Transverse colon (tissue), 4 donors: ENCODE data around the gene USP17L29. TPM values are rescaled to one million over a fixed set of nuclear protein-coding genes. Genes with fewer than 3 reads are reported as not detected.
"Not testable (repeated sequence)": the region's sequence is repeated elsewhere in the genome, so short reads cannot be mapped to it uniquely, and the experiment has no call there.

Experiments
- DNase-seq: peaks from one replicate; pipeline ENCODE4 v3.0.0-alpha.2; 2019
- H3K27ac ChIP-seq, 4 donors: fragments of 200-600 bp; sonication (generic); 2 replicates each; pipeline ENCODE4 v1.5.1; 2016 to 2018; ENCODE audit warnings: inconsistent platforms in 4 of 4
- H3K27me3 ChIP-seq: fragments of 200-600 bp; sonication (generic); 2 replicates; pipeline ENCODE4 v1.5.1; 2017; ENCODE audit warnings: inconsistent platforms
- H3K36me3 ChIP-seq, 4 donors: fragments of 200-600 bp; sonication (generic); 2 replicates each; pipeline ENCODE4 v1.5.1; 2017 to 2019; ENCODE audit warnings: inconsistent platforms in 4 of 4
- H3K4me1 ChIP-seq, 4 donors: fragments of 200-600 bp; sonication (generic); 2 replicates each; pipeline ENCODE4 v1.5.1; 2017 to 2020; ENCODE audit warnings: inconsistent platforms in 4 of 4
- H3K4me3 ChIP-seq, 4 donors: fragments of 200-600 bp; sonication (generic); 1 replicate in 1 of 4; 2 replicates in 3 of 4; pipeline versions ENCODE4 v1.5.1 to v1.6.1; 2017 to 2019; ENCODE audit warnings: inconsistent platforms in 4 of 4
- H3K9me3 ChIP-seq, 2 donors: fragments of 200-600 bp; sonication (generic); 2 replicates each; pipeline ENCODE4 v1.5.1; 2017 to 2019; ENCODE audit warnings: inconsistent platforms in 2 of 2
- CTCF ChIP-seq, 5 experiments: fragments of 200-600 bp in 3 of 5; fragments of 450-650 bp in 2 of 5; sonication (generic) in 3 of 5; IDR thresholded peaks; 1 replicate in 2 of 5; 2 replicates in 3 of 5; pipeline ENCODE4 v1.5.1; 2016 to 2017; ENCODE audit warnings: antibody characterized with exemption in 5 of 5, inconsistent platforms in 3 of 5, mild to moderate bottlenecking in 2 of 5, moderate library complexity in 1 of 5
- EP300 ChIP-seq: sonication (generic); formaldehyde crosslinking; IDR thresholded peaks from one replicate; pipeline ENCODE4 v1.6.1; 2017; ENCODE audit warnings: antibody characterized with exemption, low read depth
- POLR2A ChIP-seq: fragments of 450-650 bp; IDR thresholded peaks from one replicate; pipeline ENCODE4 v1.6.1; 2016; ENCODE audit warnings: antibody characterized with exemption, mild to moderate bottlenecking, moderate library complexity
- POLR2AphosphoS5 ChIP-seq, 3 donors: sonication (generic); formaldehyde crosslinking; IDR thresholded peaks; one replicate each; pipeline ENCODE4 v1.6.1; 2016; ENCODE audit warnings: antibody characterized with exemption in 3 of 3
- WGBS, 2 donors: methylation state at CpG; one replicate each; pipeline ENCODE4 v1.1.5; 2018; ENCODE audit warnings: low coverage in 1 of 2; 5-methylcytosine and 5-hydroxymethylcytosine counted together
- in situ Hi-C, 4 donors: fragments of 200-750 bp; cut with MboI; loops; one replicate each; pipeline versions ENCODE4 v1.15.0 to v1.15.1; 2017; ENCODE audit warnings: low sequenced_read_pairs in 3 of 4, low pct_ligation_motif_present in 1 of 4, low pct_unique_long_range_greater_than_20kb in 1 of 4
- intact Hi-C: fragments of 100-400 bp; cut with DNase I; formaldehyde crosslinking; loops from one replicate; pipeline ENCODE4 v1.15.1; 2023; ENCODE audit warnings: low total_unique reads
- total RNA-seq, 4 donors: library from RNA; depleted of rRNA; stranded (reverse); fragments of >200 nt; gene quantifications; one replicate each; pipeline ENCODE4 v1.1.0, GENCODE V29; 2016

Gene USP17L29
- total RNA-seq, 4 donors from 2014 or later, result not detected

- H3K9me3 ChIP-seq, H3K4me1 ChIP-seq, DNase-seq, intact Hi-C loops, H3K36me3 ChIP-seq, H3K27ac ChIP-seq, H3K27me3 ChIP-seq, H3K4me3 ChIP-seq, in situ Hi-C loops: not testable (repeated sequence)
- WGBS, 2 donors, result 25% methylated on average over 1 of the region's 1 CpG; no CpG with 5 or more reads in 1 of the 2 donors
These were observed 26.4 kb downstream of the USP17L29 start for GRCh38 chr4:9379881-9380280.

GRCh38 chr4:9381012-9381534 lies 27.6 kb downstream of the USP17L29 start:
- DNase-seq, result peak; percentile 64
- 21% methylated on average over 18 of the region's 36 CpGs; no CpG with 5 or more reads in 1 of the 2 donors for WGBS, 2 donors
- H3K27ac ChIP-seq, H3K36me3 ChIP-seq, H3K9me3 ChIP-seq, H3K4me1 ChIP-seq, H3K27me3 ChIP-seq, intact Hi-C loops, in situ Hi-C loops: not testable (repeated sequence)
- H3K4me3 ChIP-seq, result peak overlapping the region in 3 of 4 donors; percentile 42 to 57 (median 47)
- peak; percentile 52 to 62 (median 58) for TF ChIP-seq CTCF (IDR thresholded peaks at IDR 0.05)

- no peaks in the 10 kb centered on the region for H3K36me3 ChIP-seq
- peaks cover 0 to 2% (median 0%) of the 10 kb centered on the region in 4 donors for H3K4me1 ChIP-seq
- TF ChIP-seq POLR2A (no peak), POLR2AphosphoS5 (IDR thresholded peaks at IDR 0.05) (no peak), CTCF (IDR thresholded peaks at IDR 0.05) (no peak), EP300 (no peak)
- in situ Hi-C loops, result no loop called here
- intact Hi-C loops, result no loop called here
- H3K27ac ChIP-seq, result no peak overlapping the region
- 63% methylated on average over 1 of the region's 1 CpG; no CpG with 5 or more reads in 1 of the 2 donors for WGBS, 2 donors
- H3K4me3 ChIP-seq, result no peak overlapping the region
- H3K27me3 ChIP-seq, result no peaks in the 10 kb centered on the region
- no peak for DNase-seq
- no peaks in the 10 kb centered on the region for H3K9me3 ChIP-seq
These were observed 30.7 kb downstream of the USP17L29 start for GRCh38 chr4:9384126-9384525.

GRCh38 chr4:9389001-9389400 lies 35.6 kb downstream of the USP17L29 start:
- H3K36me3 ChIP-seq, H3K27ac ChIP-seq, in situ Hi-C loops, intact Hi-C loops, H3K4me1 ChIP-seq, DNase-seq, H3K27me3 ChIP-seq, H3K9me3 ChIP-seq, H3K4me3 ChIP-seq: not testable (repeated sequence)
- 52 to 70% methylated on average over 2 of the region's 2 CpGs for WGBS, 2 donors

Other genes starting within 250 kb of the USP17L29 start
- not detected for gene FAM90A26, start 183.2 kb upstream of the USP17L29 start, total RNA-seq
- not detected for gene USP17L10, start 143.0 kb upstream of the USP17L29 start, total RNA-seq
- not detected for gene USP17L11, start 138.2 kb upstream of the USP17L29 start, total RNA-seq
- gene USP17L12, start 133.5 kb upstream of the USP17L29 start, total RNA-seq, result not detected
- not detected for gene USP17L13, start 128.7 kb upstream of the USP17L29 start, total RNA-seq
- not detected for gene USP17L15, start 119.3 kb upstream of the USP17L29 start, total RNA-seq
- gene USP17L17, start 109.8 kb upstream of the USP17L29 start, total RNA-seq, result not detected
- gene USP17L18, start 105.0 kb upstream of the USP17L29 start, total RNA-seq, result not detected
- gene USP17L19, start 100.3 kb upstream of the USP17L29 start, total RNA-seq, result not detected
- not detected for gene USP17L20, start 95.5 kb upstream of the USP17L29 start, total RNA-seq
- gene USP17L21, start 90.8 kb upstream of the USP17L29 start, total RNA-seq, result not detected
- not detected for gene USP17L22, start 86.0 kb upstream of the USP17L29 start, total RNA-seq
- not detected for gene USP17L24, start 28.5 kb upstream of the USP17L29 start, total RNA-seq
- gene USP17L25, start 23.7 kb upstream of the USP17L29 start, total RNA-seq, result not detected
- not detected for gene USP17L26, start 19.0 kb upstream of the USP17L29 start, total RNA-seq
- gene USP17L5, start 14.2 kb upstream of the USP17L29 start, total RNA-seq, result not detected
- gene USP17L27, start 9.5 kb upstream of the USP17L29 start, total RNA-seq, result not detected
- gene USP17L28, start 4.7 kb upstream of the USP17L29 start, total RNA-seq, result not detected
- gene USP17L30, start 9.5 kb downstream of the USP17L29 start, total RNA-seq, result not detected
- not detected for gene DEFB131A, start 90.8 kb downstream of the USP17L29 start, total RNA-seq